OCI-LY1 (cell line): ENCODE data around the gene WFDC11.

Experiments
- CTCF ChIP-seq: fragments of 200-600 bp; sonication (generic), shearing (Covaris generic); IDR thresholded peaks from 2 replicates; pipeline ENCODE4 v1.5.1; 2017; ENCODE audit warnings: mild to moderate bottlenecking, antibody characterized with exemption, low read length, moderate library complexity, mixed read lengths
- EZH2 ChIP-seq: fragments of 200-600 bp; sonication (generic), shearing (Covaris generic); IDR thresholded peaks from 2 replicates; pipeline ENCODE4 v1.8.0; 2017; ENCODE audit warnings: borderline replicate concordance, mixed run types, mild to moderate bottlenecking, antibody characterized with exemption, low read length, moderate library complexity, mixed read lengths

- no peak for TF ChIP-seq CTCF
- no peak for TF ChIP-seq EZH2
Measured at GRCh38 chr20:45670139-45670538, at the start of gene WFDC11.
